ENCODE measurements around the gene BCAS4.
A peak's percentile ranks its signal among the peaks of the same experiment; 100 is the strongest.

BCAS4 gene

GRCh38 chr20:50821994-50822393 lies 27.1 kb downstream of the BCAS4 start:
- TF ChIP-seq CTCF (IDR thresholded peaks at IDR 0.05; ENCODE audit: low read depth, low read length, poor library complexity, severe bottlenecking) = no peak
- Histone ChIP-seq H3K4me2 (ENCODE audit: low read length) (peak overlapping the region; percentile 72), H3F3A (ENCODE audit: control insufficient read depth, insufficient read depth) (peaks cover 28% of the 10 kb centered on the region), H3K36me3 (ENCODE audit: control insufficient read depth, low read length) (peaks cover 86% of the 10 kb centered on the region), H3K9me2 (replicated peaks; ENCODE audit: control insufficient read depth, low read length) (no peaks in the 10 kb centered on the region), H3K27me3 (ENCODE audit: control insufficient read depth, low read length) (no peaks in the 10 kb centered on the region), H4K20me1 (ENCODE audit: control insufficient read depth, insufficient read depth, low read depth, low read length) (0 out of 2 replicates have a peak, but pooled peaks cover 2% of the 10 kb centered on the region), H3K27ac (ENCODE audit: low read depth, low read length) (peak overlapping the region; percentile 95), H3K4me3 (ENCODE audit: low read length) (peak overlapping the region; percentile 56), H3K79me2 (ENCODE audit: control insufficient read depth, low read length) (peaks cover 91% of the 10 kb centered on the region), H3K9me3 (ENCODE audit: control insufficient read depth, insufficient read depth, low read length) (no peaks in the 10 kb centered on the region), H3K4me1 (ENCODE audit: control insufficient read depth, low read length) (peaks cover 64% of the 10 kb centered on the region)

- peaks cover 18% of the 10 kb centered on the region for H3F3A ChIP-seq (ENCODE audit: control insufficient read depth, insufficient read depth)
- no peak overlapping the region for H3K4me2 ChIP-seq (ENCODE audit: low read length)
- H3K9me2 ChIP-seq (replicated peaks; ENCODE audit: control insufficient read depth, low read length) = no peaks in the 10 kb centered on the region
- 0 out of 2 replicates have a peak, but pooled peaks cover 3% of the 10 kb centered on the region for H4K20me1 ChIP-seq (ENCODE audit: control insufficient read depth, insufficient read depth, low read depth, low read length)
- H3K4me3 ChIP-seq (ENCODE audit: low read length) = no peak overlapping the region
- no peak for TF ChIP-seq EZH2phosphoT487 (IDR thresholded peaks at IDR 0.05; ENCODE audit: borderline replicate concordance, low read length)
- no peak for TF ChIP-seq CTCF (IDR thresholded peaks at IDR 0.05; ENCODE audit: low read depth, low read length, poor library complexity, severe bottlenecking)
- no peak overlapping the region for H3K27ac ChIP-seq (ENCODE audit: low read depth, low read length)
- H3K9me3 ChIP-seq (ENCODE audit: control insufficient read depth, insufficient read depth, low read length) = no peaks in the 10 kb centered on the region
- H3K27me3 ChIP-seq (ENCODE audit: control insufficient read depth, low read length) = no peaks in the 10 kb centered on the region
- peaks cover 51% of the 10 kb centered on the region for H3K4me1 ChIP-seq (ENCODE audit: control insufficient read depth, low read length)
- H3K36me3 ChIP-seq (ENCODE audit: control insufficient read depth, low read length) = peaks cover 92% of the 10 kb centered on the region
- H3K79me2 ChIP-seq (ENCODE audit: control insufficient read depth, low read length) = peaks cover 96% of the 10 kb centered on the region
Observed at GRCh38 chr20:50823319-50823718, 28.5 kb downstream of the BCAS4 start.

- Histone ChIP-seq H3F3A (ENCODE audit: control insufficient read depth, insufficient read depth) (peaks cover 16% of the 10 kb centered on the region; the same call in 1 of the 2 replicates), H3K27ac (ENCODE audit: low read depth, low read length) (peak overlapping the region; percentile 6; the same call in 1 of the 2 replicates), H3K9me2 (replicated peaks; ENCODE audit: control insufficient read depth, low read length) (no peaks in the 10 kb centered on the region), H3K4me2 (ENCODE audit: low read length) (no peak overlapping the region), H3K36me3 (ENCODE audit: control insufficient read depth, low read length) (peaks cover 91% of the 10 kb centered on the region), H3K4me1 (ENCODE audit: control insufficient read depth, low read length) (peaks cover 42% of the 10 kb centered on the region), H3K27me3 (ENCODE audit: control insufficient read depth, low read length) (no peaks in the 10 kb centered on the region), H3K9me3 (ENCODE audit: control insufficient read depth, insufficient read depth, low read length) (no peaks in the 10 kb centered on the region), H4K20me1 (ENCODE audit: control insufficient read depth, insufficient read depth, low read depth, low read length) (0 out of 2 replicates have a peak, but pooled peaks cover 3% of the 10 kb centered on the region), H3K79me2 (ENCODE audit: control insufficient read depth, low read length) (peaks cover 96% of the 10 kb centered on the region), H3K4me3 (ENCODE audit: low read length) (no peak overlapping the region)
- no peak for TF ChIP-seq EZH2phosphoT487 (IDR thresholded peaks at IDR 0.05; ENCODE audit: borderline replicate concordance, low read length)
- TF ChIP-seq CTCF (IDR thresholded peaks at IDR 0.05; ENCODE audit: low read depth, low read length, poor library complexity, severe bottlenecking) = no peak
Observed at GRCh38 chr20:50824137-50824536, 29.3 kb downstream of the BCAS4 start.

Data from DOHH2 (cell line).